Muscle of back (tissue), 11 donors: ENCODE results near the gene POLR2C. TPM values are rescaled to one million over a fixed set of nuclear protein-coding genes. Genes with fewer than 3 reads are reported as not detected.

Source experiments
- DNase-seq, 3 donors: peaks; one replicate each; pipeline versions ENCODE4 v3.0.0 to v3.0.0-alpha.2; 2013
- polyA plus RNA-seq, 10 donors: library from polyadenylated mRNA; unstranded; fragments of 120-200 nt; gene quantifications; one replicate each; pipeline ENCODE4 v1.2.1, GENCODE V29; 2013; ENCODE audit not compliant: insufficient read length in 10 of 10

The POLR2C gene
- polyA plus RNA-seq, 10 donors = 41.6 to 53.7 (median 47.0) TPM

DNA sequence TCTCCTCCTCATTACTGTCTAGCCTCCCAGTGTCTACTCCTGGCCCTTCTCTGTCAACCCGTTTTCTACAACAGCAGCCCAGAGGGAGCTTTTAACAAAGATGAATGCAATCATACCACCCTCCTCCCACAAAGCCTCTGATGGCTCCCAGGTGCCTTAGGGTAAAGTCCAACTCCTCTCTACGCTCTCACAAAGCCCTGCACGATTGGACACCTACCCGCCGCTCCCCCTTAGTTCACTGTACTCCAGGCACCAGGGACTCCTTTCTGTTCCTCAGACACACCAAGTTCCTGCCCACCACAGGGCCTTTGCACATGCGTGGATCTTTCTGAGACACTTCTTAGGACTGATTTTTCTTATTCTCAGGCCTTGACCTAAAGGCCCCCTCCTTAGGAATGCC, 56.4 kb downstream of the POLR2C start:
- DNase-seq = no peak

DNA sequence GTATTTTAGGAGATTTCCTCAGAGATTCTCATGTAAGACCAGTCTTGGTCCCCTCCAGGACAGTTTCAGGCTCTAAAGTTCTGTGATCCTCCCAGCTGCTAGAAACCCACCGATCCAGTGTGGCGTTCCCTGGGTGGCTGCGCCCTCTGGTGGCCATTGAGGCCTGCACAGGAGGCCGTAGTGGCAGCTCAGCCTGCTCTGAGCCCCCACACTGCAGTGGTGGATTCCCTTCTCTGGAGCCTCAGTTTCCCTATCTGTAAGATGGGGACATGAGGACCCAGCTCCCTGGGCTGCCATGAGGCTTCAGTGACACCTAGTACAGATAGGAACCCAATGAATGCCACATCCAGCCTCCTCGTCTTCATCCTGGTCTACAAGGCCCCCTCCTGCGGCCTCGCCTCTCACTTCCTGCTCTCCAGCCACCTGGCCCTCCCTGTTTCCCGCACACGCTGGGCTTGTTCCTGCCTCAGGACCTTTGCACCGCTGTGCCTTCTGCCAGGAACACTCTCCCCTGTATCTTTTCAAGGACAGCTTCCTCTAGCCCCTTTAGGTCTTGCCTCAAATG, 57.4 kb downstream of the POLR2C start:
- DNase-seq = peak; percentile 41 to 86 (median 81)

Other genes starting within 250 kb of the POLR2C start
- 10 to 100 TPM; 42.6 to 56.7 (median 48.7) TPM for gene ARL2BP, start 217.4 kb upstream of the POLR2C start, polyA plus RNA-seq
- gene PLLP, start 178.0 kb upstream of the POLR2C start, polyA plus RNA-seq = 1 to 10 TPM in 8 of 10 donors, under 1 TPM in 2; 0.55 to 2.4 (median 1.2) TPM
- gene CCL22, start 103.9 kb upstream of the POLR2C start, polyA plus RNA-seq = under 1 TPM in 9 of 10 donors, not detected in 1; 0.07 to 0.33 (median 0.11) TPM
- gene CX3CL1, start 90.2 kb upstream of the POLR2C start, polyA plus RNA-seq = 1 to 10 TPM; 2.7 to 7.5 (median 4.7) TPM
- not detected for gene CCL17, start 57.9 kb upstream of the POLR2C start, polyA plus RNA-seq
- 10 to 100 TPM; 48.7 to 67.3 (median 57.0) TPM for gene CIAPIN1, start 15.3 kb upstream of the POLR2C start, polyA plus RNA-seq
- 10 to 100 TPM; 51.2 to 78.0 (median 61.3) TPM for gene COQ9, start 15.2 kb upstream of the POLR2C start, polyA plus RNA-seq
- 10 to 100 TPM in 3 of 10 donors, 1 to 10 TPM in 7; 7.3 to 16.7 (median 9.3) TPM for gene DOK4, start 23.8 kb downstream of the POLR2C start, polyA plus RNA-seq
- gene CCDC102A, start 73.9 kb downstream of the POLR2C start, polyA plus RNA-seq = 10 to 100 TPM in 7 of 10 donors, 1 to 10 TPM in 3; 8.0 to 21.6 (median 12.2) TPM
- 1 to 10 TPM in 9 of 10 donors, under 1 TPM in 1; 0.74 to 1.7 (median 1.5) TPM for gene ADGRG5, start 80.0 kb downstream of the POLR2C start, polyA plus RNA-seq
- gene ADGRG1, start 166.0 kb downstream of the POLR2C start, polyA plus RNA-seq = 10 to 100 TPM in 2 of 10 donors, 1 to 10 TPM in 8; 4.4 to 19.3 (median 6.1) TPM
- gene ADGRG3, start 205.6 kb downstream of the POLR2C start, polyA plus RNA-seq = under 1 TPM; 0.08 to 0.56 (median 0.19) TPM
- gene DRC7, start 232.1 kb downstream of the POLR2C start, polyA plus RNA-seq = under 1 TPM in 4 of 10 donors, not detected in 6; 0.07 to 0.23 (median 0.15) TPM